Thyroid gland (tissue), 4 donors: ENCODE measurements around the gene CHODL.

Experiments used
- CTCF ChIP-seq, 6 experiments: fragments of 200-600 bp in 3 of 6; fragments of 450-650 bp in 3 of 6; sonication (generic) in 3 of 6; IDR thresholded peaks; one replicate each; pipeline ENCODE4 v1.5.1; 2016 to 2019; ENCODE audit warnings: antibody characterized with exemption in 6 of 6, mild to moderate bottlenecking in 2 of 6, inconsistent platforms in 1 of 6, moderate library complexity in 1 of 6
- POLR2A ChIP-seq, 2 donors: fragments of 450-650 bp; IDR thresholded peaks; one replicate each; pipeline ENCODE4 v1.6.1; 2017; ENCODE audit warnings: antibody characterized with exemption in 2 of 2, mild to moderate bottlenecking in 2 of 2, moderate library complexity in 1 of 2

GRCh38 chr21:18220498-18220897 is 24.1 kb upstream of the CHODL start:
- TF ChIP-seq CTCF (IDR thresholded peaks at IDR 0.05), result no peak
- no peak for TF ChIP-seq POLR2A (IDR thresholded peaks at IDR 0.05)
